Glomerular visceral epithelial cell (primary cell): Measurements from ENCODE around the gene GRAPL.
"Not testable (repeated sequence)": the region's sequence is repeated elsewhere in the genome, so short reads cannot be mapped to it uniquely, and the experiment has no call there.

Experiments used
- DNase-seq: peaks from one replicate; pipeline ENCODE4 v3.0.0-alpha.2; 2016; ENCODE audit errors: extremely low spot score

The GRAPL gene

GRCh38 chr17:19188870-19189708 is 61.7 kb downstream of the GRAPL start:
- DNase-seq, result not testable (repeated sequence)

DNA sequence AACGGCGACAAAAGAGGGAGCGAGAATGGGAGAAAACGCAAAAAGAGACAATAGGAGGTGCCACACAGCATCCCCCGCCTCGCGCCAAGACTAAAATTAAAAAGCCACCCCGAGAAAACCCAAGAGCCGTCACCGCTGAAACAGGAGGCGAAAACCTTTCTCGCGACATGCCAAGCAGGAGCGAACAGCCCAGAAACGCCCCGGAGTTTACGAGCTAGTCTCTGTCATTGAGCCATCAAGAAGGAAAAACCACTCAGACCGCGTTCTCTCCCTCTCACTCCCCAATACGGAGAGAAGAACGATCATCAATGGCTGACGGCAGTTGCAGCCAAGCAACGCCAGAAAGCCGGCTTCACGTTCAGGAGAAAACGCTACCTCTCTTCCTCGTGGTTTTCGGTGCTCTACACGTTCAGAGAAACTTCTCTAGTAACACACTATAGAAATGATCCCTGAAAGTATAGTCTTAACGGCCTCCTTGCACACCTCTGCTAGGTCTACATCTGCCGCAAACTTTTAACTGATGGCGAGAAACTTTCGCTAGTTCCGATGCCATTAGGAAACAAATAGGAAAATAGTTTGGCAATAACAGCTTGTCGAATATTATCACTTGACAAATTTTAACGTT is 62.5 kb downstream of the GRAPL start:
- DNase-seq, result not testable (repeated sequence)

DNA sequence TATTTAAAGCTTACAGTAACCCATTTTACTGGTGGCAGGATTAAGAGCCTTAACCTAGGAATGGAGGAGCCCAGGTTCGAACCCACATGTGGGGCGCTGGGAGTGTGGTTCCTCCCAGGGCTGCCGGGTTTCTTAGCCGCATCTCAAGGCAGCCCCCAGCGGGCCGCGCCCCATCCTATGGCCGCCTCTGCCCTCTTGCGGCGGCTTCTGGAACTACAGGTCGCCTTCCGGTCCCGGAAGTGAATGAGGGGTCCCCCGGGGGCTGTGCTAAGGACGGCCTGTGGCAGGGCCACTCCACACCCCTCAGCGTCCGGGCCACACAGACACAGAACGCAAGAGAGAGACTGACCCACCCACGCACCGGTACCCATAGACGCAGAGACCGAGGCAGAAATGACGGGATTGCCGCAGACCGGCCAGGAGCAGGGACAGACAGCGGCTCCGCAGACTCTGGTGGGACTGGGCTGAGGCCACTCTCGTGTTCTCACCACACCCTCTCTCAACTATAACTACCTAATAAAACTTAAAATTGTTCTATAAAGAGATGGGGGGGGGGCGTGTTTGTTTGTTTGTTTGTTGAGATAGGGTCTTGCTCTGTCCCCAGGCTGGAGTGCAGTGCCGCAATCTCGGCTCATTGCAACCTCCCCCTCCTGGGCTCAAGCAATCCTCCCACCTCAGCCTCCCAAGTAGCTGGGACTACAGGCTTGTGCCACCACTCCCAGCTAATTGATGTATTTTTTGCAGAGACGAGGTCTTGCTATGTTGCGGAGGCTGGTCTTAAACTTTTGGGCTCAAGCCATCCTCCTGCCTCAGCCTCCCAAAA is 69.2 kb downstream of the GRAPL start:
- DNase-seq, result not testable (repeated sequence)

DNA sequence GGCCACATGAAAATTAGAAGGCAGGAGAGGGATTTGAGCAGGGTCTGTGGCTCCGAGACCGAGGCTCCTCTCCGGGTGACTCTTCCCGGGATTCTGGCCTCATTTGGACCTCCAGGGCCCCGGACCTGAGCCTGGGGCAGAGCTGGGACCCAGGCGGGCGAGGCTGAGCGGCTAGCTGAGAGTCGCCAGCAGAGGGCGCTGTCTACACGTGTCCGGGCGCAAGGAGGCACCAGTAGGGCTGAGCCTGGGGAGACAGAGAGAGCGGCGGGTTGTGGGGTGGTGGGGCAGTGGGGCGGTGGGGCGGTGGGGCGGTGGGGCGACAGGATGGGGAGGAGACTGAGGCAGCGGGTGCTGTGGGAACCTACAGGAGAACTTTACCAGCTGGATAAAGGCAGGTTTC is 75.1 kb downstream of the GRAPL start:
- not testable (repeated sequence) for DNase-seq

GRCh38 chr17:19203429-19203828 is 76.0 kb downstream of the GRAPL start:
- not testable (repeated sequence) for DNase-seq
